K562 (cell line): ENCODE results near the gene RPL7L1.

Source experiments
- CHD2 ChIP-seq: IDR thresholded peaks from 2 replicates; pipeline ENCODE4 v1.6.1; 2011; ENCODE audit warnings: low read depth, low read length
- CTCF ChIP-seq, 3 experiments: IDR thresholded peaks in 2 of 3; conservative IDR thresholded peaks in 1 of 3; 2 replicates each; pipeline ENCODE4 v1.5.1; 2011 to 2012; ENCODE audit warnings: low read length in 3 of 3, mild to moderate bottlenecking in 3 of 3, control low read depth in 2 of 3, improper control_type of control experiment in 1 of 3, inconsistent platforms in 1 of 3, low read depth in 1 of 3, mixed read lengths in 1 of 3, moderate library complexity in 1 of 3; ENCODE audit not compliant: insufficient read depth in 2 of 3
- EZH2 ChIP-seq: IDR thresholded peaks from 2 replicates; pipeline ENCODE4 v1.6.1; 2012; ENCODE audit warnings: low read depth, mild to moderate bottlenecking, inconsistent platforms, low read length, borderline replicate concordance
- IFI16 ChIP-seq: fragments of 250-450 bp; sonication (Bioruptor Pico); IDR thresholded peaks from 2 replicates; pipeline ENCODE4 v2.1.2; 2022; ENCODE audit warnings: mild to moderate bottlenecking, inconsistent platforms
- NELFE ChIP-seq: IDR thresholded peaks from 2 replicates; pipeline ENCODE4 v1.6.1; 2011; ENCODE audit warnings: mild to moderate bottlenecking; ENCODE audit not compliant: insufficient read depth, insufficient read length
- NR2C1 ChIP-seq, 2 experiments: fragments of 450-650 bp; IDR thresholded peaks; 2 replicates each; pipeline ENCODE4 v1.6.1; 2017; ENCODE audit warnings: mild to moderate bottlenecking in 2 of 2, antibody characterized with exemption in 1 of 2, inconsistent platforms in 1 of 2, missing compliant biosample characterization in 1 of 2, missing genetic modification characterization in 1 of 2
- RNF2 ChIP-seq: sonication (generic); IDR thresholded peaks from 2 replicates; pipeline ENCODE4 v1.6.1; 2016
- SIX5 ChIP-seq, 2 experiments: IDR thresholded peaks; 2 replicates each; pipeline ENCODE4 v1.6.1; 2011; ENCODE audit warnings: low read length in 2 of 2, borderline replicate concordance in 1 of 2, low read depth in 1 of 2, mild to moderate bottlenecking in 1 of 2, moderate library complexity in 1 of 2; ENCODE audit not compliant: insufficient read depth in 1 of 2
- ZBTB2 ChIP-seq: fragments of 450-650 bp; IDR thresholded peaks from 2 replicates; pipeline ENCODE4 v1.6.1; 2016; ENCODE audit warnings: antibody characterized with exemption
- ZNF224 ChIP-seq: sonication (generic); formaldehyde crosslinking; IDR thresholded peaks from 2 replicates; pipeline ENCODE4 v1.8.0; 2022; ENCODE audit warnings: mild to moderate bottlenecking, missing genetic modification reagents

- no peak for TF ChIP-seq CHD2
- TF ChIP-seq CTCF (IDR thresholded peaks at IDR 0.05 in 2 of 3, conservative IDR thresholded peaks at IDR 0.05 in 1 of 3; ENCODE audit: insufficient read depth in 2 of 3, low read depth in 1 of 3, low read length in 3 of 3), result no peak
- no peak for TF ChIP-seq EZH2
- TF ChIP-seq SIX5 (IDR thresholded peaks at IDR 0.05; ENCODE audit: borderline replicate concordance in 1 of 2, insufficient read depth in 1 of 2, low read depth in 1 of 2, low read length in 2 of 2), result no peak
- TF ChIP-seq NELFE, result no peak
- TF ChIP-seq ZBTB2, result no peak
- no peak for TF ChIP-seq IFI16 (CRISPR knock-in tag)
- no peak for TF ChIP-seq RNF2
- no peak for TF ChIP-seq NR2C1 (IDR thresholded peaks at IDR 0.05)
- no peak for TF ChIP-seq NR2C1 (tag; IDR thresholded peaks at IDR 0.05)
- TF ChIP-seq ZNF224 (CRISPR knock-in tag), result no peak
Measured at GRCh38 chr6:42885702-42886101, 6.3 kb downstream of the RPL7L1 start.
